A549 (cell line): ENCODE measurements around the gene ATP2A3. TPM values are rescaled to one million over a fixed set of nuclear protein-coding genes. Genes with fewer than 3 reads are reported as not detected.

ENCODE experiments used
- ATAC-seq, 2 experiments: fragments of 200-7000 bp in 1 of 2; fragments of >200 bp in 1 of 2; cut with Nextera tagmentation in 1 of 2; cut with Tn5 transposase in 1 of 2; 3 replicates each; pipeline versions ENCODE4 v1.8.0 to v1.9.1; 2018 to 2020; ENCODE audit warnings: mild to moderate bottlenecking in 1 of 2, moderate library complexity in 1 of 2
- CTCF ChIA-PET: fragments of 300-600 bp; sonication (Branson Sonifier 250); formaldehyde crosslinking; extraction: SDS; loops from one replicate; lab custom pipeline; 2021; ENCODE audit warnings: antibody characterized with exemption, inconsistent platforms; lab: Yijun Ruan, JAX
- POLR2A ChIA-PET: fragments of 350-600 bp; formaldehyde crosslinking; extraction: SDS; loops from one replicate; lab custom pipeline; 2021; ENCODE audit warnings: antibody characterized with exemption, inconsistent platforms; lab: Yijun Ruan, JAX
- DNase-seq, 2 experiments: peaks; one replicate each; pipeline versions ENCODE4 v3.0.0 to v3.0.0-alpha.2; 2011 to 2016; ENCODE audit warnings: low read depth in 1 of 2, low spot score in 1 of 2
- FAIRE-seq: peaks from 2 replicates; lab custom pipeline; 2011; peaks lifted over from hg19 to GRCh38; lab: Jason Lieb, UNC
- H3K27ac ChIP-seq, 2 experiments: fragments of >200 bp; sonication (Bioruptor Twin); formaldehyde crosslinking; 3 replicates each; pipeline ENCODE4 v1.5.1; 2016 to 2017
- H3K4me1 ChIP-seq: fragments of >200 bp; sonication (Bioruptor Twin); formaldehyde crosslinking; 3 replicates; pipeline ENCODE4 v1.6.1; 2016
- H3K4me2 ChIP-seq: fragments of >200 bp; sonication (Bioruptor Twin); formaldehyde crosslinking; 3 replicates; pipeline ENCODE4 v1.6.1; 2016
- H3K4me3 ChIP-seq: fragments of >200 bp; sonication (Bioruptor Twin); formaldehyde crosslinking; 3 replicates; pipeline ENCODE4 v1.5.1; 2016
- H3K9me3 ChIP-seq: fragments of >200 bp; sonication (Bioruptor Twin); formaldehyde crosslinking; 3 replicates; pipeline ENCODE4 v1.6.1; 2016
- CEBPB ChIP-seq, 2 experiments: fragments of >200 bp in 1 of 2; sonication (Bioruptor Twin) in 1 of 2; formaldehyde crosslinking in 1 of 2; IDR thresholded peaks; 2 replicates each; pipeline ENCODE4 v1.6.1; 2012 to 2016
- CHD4 ChIP-seq: fragments of 200-600 bp; sonication (generic); IDR thresholded peaks from 2 replicates; pipeline ENCODE4 v1.6.1; 2016; ENCODE audit warnings: antibody characterized with exemption, mild to moderate bottlenecking, borderline replicate concordance
- EHF ChIP-seq: fragments of 250-450 bp; sonication (Bioruptor Pico); IDR thresholded peaks from 2 replicates; pipeline ENCODE4 v1.5.0; 2020; ENCODE audit warnings: mild to moderate bottlenecking
- ESRRA ChIP-seq: fragments of 150-350 bp; IDR thresholded peaks from 2 replicates; pipeline ENCODE4 v1.6.1; 2014; ENCODE audit warnings: mild to moderate bottlenecking, low read length, borderline replicate concordance
- GATA3 ChIP-seq: IDR thresholded peaks from 2 replicates; pipeline ENCODE4 v1.6.1; 2012; ENCODE audit warnings: borderline replicate concordance
- HDAC2 ChIP-seq: fragments of 200-600 bp; sonication (generic); IDR thresholded peaks from 2 replicates; pipeline ENCODE4 v1.6.1; 2016
- HEYL ChIP-seq: fragments of 250-450 bp; sonication (Bioruptor Pico); IDR thresholded peaks from 2 replicates; pipeline ENCODE4 v1.8.0; 2021; ENCODE audit warnings: mild to moderate bottlenecking, moderate library complexity
- HOXA7 ChIP-seq: fragments of 250-450 bp; sonication (Bioruptor Pico); IDR thresholded peaks from 2 replicates; pipeline ENCODE4 v1.5.0; 2020; ENCODE audit warnings: mild to moderate bottlenecking, moderate library complexity
- KDM1A ChIP-seq: fragments of 200-600 bp; sonication (generic); IDR thresholded peaks from 2 replicates; pipeline ENCODE4 v1.6.1; 2016; ENCODE audit warnings: low read depth, mild to moderate bottlenecking
- NR3C1 ChIP-seq: fragments of >200 bp; sonication (Bioruptor Twin); formaldehyde crosslinking; IDR thresholded peaks from 3 replicates; pipeline ENCODE4 v1.6.1; 2017
- RCOR1 ChIP-seq: fragments of 150-350 bp; IDR thresholded peaks from 2 replicates; pipeline ENCODE4 v1.6.1; 2014; ENCODE audit warnings: antibody characterized with exemption, low read length, low read depth
- RNF2 ChIP-seq: fragments of 200-600 bp; sonication (generic); IDR thresholded peaks from 2 replicates; pipeline ENCODE4 v1.6.1; 2016; ENCODE audit warnings: low read depth, mild to moderate bottlenecking, antibody characterized with exemption, moderate library complexity, borderline replicate concordance
- SMC3 ChIP-seq: fragments of >200 bp; sonication (Bioruptor Twin); formaldehyde crosslinking; IDR thresholded peaks from 3 replicates; pipeline ENCODE4 v1.6.1; 2018; ENCODE audit warnings: inconsistent platforms
- TFCP2L1 ChIP-seq: fragments of 250-450 bp; sonication (Bioruptor Pico); IDR thresholded peaks from 2 replicates; pipeline ENCODE4 v1.5.0; 2021; ENCODE audit warnings: mild to moderate bottlenecking
- ZC3H11A ChIP-seq: fragments of 450-650 bp; IDR thresholded peaks from 2 replicates; pipeline ENCODE4 v1.6.1; 2014; ENCODE audit warnings: antibody characterized with exemption, mild to moderate bottlenecking
- WGBS: methylation state at CpG from one replicate; pipeline ENCODE4 v1.1.6; 2017; ENCODE audit errors: missing lambda C conversion rate; 5-methylcytosine and 5-hydroxymethylcytosine counted together
- polyA plus RNA-seq, 4 experiments: library from polyadenylated mRNA; depleted of rRNA in 3 of 4; stranded (reverse); fragments of >200 nt; fragmentation: RNase III in 1 of 4; extraction: RNeasy Plus Mini Kit Qiagen cat#74134 plus additional on column Dnase treatment in 1 of 4; gene quantifications; 2 replicates in 3 of 4; 3 replicates in 1 of 4; pipeline ENCODE4 v1.2.3, GENCODE V29; 2011 to 2017
- TF ChIP-seq, protein P1 (sequence below): IDR thresholded peaks from 2 replicates; pipeline ENCODE4 v1.6.1; 2012
- TF ChIP-seq, protein P2 (sequence below): IDR thresholded peaks from 2 replicates; pipeline ENCODE4 v1.6.1; 2012
- TF ChIP-seq, protein P3 (sequence below): fragments of 200-600 bp; sonication (generic); IDR thresholded peaks from 2 replicates; pipeline ENCODE4 v1.6.1; 2016; ENCODE audit warnings: antibody characterized with exemption, mild to moderate bottlenecking, moderate library complexity
- TF ChIP-seq, protein P4 (sequence below): fragments of >200 bp; sonication (Bioruptor Twin); formaldehyde crosslinking; IDR thresholded peaks from 3 replicates; pipeline ENCODE4 v1.6.1; 2016
- TF ChIP-seq, protein P5 (sequence below): fragments of 150-350 bp; IDR thresholded peaks from 2 replicates; pipeline ENCODE4 v1.6.1; 2014; ENCODE audit warnings: low read depth, mild to moderate bottlenecking, low read length
- TF ChIP-seq, protein P6 (sequence below): fragments of 250-450 bp; sonication (Bioruptor Pico); IDR thresholded peaks from 2 replicates; pipeline ENCODE4 v1.5.0; 2021; ENCODE audit warnings: mild to moderate bottlenecking, moderate library complexity, borderline replicate concordance

The ATP2A3 gene
- polyA plus RNA-seq, 2 of the 4 experiments (the other 2 are of a cell fraction): 3.1 to 5.5 TPM

DNA sequence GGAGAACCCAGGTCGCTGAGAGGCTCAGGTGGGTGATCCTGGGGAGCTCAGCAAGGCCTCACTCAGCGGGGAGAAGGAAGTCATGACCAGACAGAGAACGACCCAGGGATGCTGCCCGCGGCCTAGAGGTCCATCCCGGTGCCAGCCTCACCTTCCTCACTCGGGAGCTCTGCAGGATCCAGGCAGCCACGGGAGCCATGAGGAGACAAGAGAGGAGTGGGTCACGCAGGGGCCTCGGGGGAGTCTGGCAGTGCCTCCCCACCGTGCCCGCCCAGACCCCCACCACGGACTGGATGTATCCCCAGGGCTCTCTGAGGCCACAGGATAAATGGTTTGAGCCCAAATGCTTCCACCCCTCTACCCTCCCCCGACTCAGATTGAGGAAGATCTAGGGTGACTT is 10.7 kb downstream of the ATP2A3 start (continued):
- TF ChIP-seq, protein P1, sequence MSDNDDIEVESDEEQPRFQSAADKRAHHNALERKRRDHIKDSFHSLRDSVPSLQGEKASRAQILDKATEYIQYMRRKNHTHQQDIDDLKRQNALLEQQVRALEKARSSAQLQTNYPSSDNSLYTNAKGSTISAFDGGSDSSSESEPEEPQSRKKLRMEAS: no peak
- TF ChIP-seq EHF (CRISPR knock-in tag): no peak

DNA sequence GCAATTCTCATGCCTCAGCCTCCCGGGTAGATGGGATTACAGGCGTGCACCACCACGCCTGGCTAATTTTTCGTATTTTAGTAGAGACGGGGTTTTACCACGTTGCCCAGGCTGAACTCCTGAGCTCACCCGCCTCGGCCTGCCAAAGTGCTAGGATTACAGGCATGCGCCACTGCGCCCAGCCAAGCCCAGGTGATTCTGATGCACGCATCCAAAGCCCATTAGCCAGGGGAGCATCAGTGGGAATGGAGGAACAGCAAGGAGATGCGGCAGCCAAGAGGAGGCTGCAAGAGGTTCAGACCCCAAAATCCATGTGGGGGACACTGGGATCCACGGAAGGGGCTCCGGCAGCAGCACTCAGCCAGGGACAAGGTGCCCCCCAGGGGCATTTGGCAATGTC is 12.1 kb downstream of the ATP2A3 start:
- CTCF ChIA-PET: interaction anchor here (2.0 to 6.7 kb wide), 2 partner anchors 12 to 39 kb away, joined by 14 to 30 read pairs; partner anchors contain the start of gene ATP2A3
- no peak for FAIRE-seq
- no peak for ATAC-seq
- DNase-seq: no peak
- WGBS: 93% methylated on average over 14 of the region's 14 CpGs
- POLR2A ChIA-PET: no interaction called here
- H3K4me2 ChIP-seq: no peak overlapping the region
- no peak overlapping the region for H3K27ac ChIP-seq
- TF ChIP-seq RNF2 (no peak), HDAC2 (no peak), HEYL (CRISPR knock-in tag) (no peak), HOXA7 (CRISPR knock-in tag) (no peak), CHD4 (no peak), RCOR1 (no peak), CEBPB (IDR thresholded peaks at IDR 0.05) (no peak), KDM1A (no peak), ZC3H11A (no peak), NR3C1 (no peak), SMC3 (no peak), GATA3 (no peak)
- TF ChIP-seq, protein P2, sequence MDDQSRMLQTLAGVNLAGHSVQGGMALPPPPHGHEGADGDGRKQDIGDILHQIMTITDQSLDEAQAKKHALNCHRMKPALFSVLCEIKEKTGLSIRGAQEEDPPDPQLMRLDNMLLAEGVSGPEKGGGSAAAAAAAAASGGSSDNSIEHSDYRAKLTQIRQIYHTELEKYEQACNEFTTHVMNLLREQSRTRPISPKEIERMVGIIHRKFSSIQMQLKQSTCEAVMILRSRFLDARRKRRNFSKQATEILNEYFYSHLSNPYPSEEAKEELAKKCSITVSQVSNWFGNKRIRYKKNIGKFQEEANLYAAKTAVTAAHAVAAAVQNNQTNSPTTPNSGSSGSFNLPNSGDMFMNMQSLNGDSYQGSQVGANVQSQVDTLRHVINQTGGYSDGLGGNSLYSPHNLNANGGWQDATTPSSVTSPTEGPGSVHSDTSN: no peak
- TF ChIP-seq, protein P1: no peak
- TF ChIP-seq, protein P3, sequence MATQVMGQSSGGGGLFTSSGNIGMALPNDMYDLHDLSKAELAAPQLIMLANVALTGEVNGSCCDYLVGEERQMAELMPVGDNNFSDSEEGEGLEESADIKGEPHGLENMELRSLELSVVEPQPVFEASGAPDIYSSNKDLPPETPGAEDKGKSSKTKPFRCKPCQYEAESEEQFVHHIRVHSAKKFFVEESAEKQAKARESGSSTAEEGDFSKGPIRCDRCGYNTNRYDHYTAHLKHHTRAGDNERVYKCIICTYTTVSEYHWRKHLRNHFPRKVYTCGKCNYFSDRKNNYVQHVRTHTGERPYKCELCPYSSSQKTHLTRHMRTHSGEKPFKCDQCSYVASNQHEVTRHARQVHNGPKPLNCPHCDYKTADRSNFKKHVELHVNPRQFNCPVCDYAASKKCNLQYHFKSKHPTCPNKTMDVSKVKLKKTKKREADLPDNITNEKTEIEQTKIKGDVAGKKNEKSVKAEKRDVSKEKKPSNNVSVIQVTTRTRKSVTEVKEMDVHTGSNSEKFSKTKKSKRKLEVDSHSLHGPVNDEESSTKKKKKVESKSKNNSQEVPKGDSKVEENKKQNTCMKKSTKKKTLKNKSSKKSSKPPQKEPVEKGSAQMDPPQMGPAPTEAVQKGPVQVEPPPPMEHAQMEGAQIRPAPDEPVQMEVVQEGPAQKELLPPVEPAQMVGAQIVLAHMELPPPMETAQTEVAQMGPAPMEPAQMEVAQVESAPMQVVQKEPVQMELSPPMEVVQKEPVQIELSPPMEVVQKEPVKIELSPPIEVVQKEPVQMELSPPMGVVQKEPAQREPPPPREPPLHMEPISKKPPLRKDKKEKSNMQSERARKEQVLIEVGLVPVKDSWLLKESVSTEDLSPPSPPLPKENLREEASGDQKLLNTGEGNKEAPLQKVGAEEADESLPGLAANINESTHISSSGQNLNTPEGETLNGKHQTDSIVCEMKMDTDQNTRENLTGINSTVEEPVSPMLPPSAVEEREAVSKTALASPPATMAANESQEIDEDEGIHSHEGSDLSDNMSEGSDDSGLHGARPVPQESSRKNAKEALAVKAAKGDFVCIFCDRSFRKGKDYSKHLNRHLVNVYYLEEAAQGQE: no peak
- no peak overlapping the region for H3K4me3 ChIP-seq
- no peaks in the 10 kb centered on the region for H3K4me1 ChIP-seq
- no peaks in the 10 kb centered on the region for H3K9me3 ChIP-seq

DNA sequence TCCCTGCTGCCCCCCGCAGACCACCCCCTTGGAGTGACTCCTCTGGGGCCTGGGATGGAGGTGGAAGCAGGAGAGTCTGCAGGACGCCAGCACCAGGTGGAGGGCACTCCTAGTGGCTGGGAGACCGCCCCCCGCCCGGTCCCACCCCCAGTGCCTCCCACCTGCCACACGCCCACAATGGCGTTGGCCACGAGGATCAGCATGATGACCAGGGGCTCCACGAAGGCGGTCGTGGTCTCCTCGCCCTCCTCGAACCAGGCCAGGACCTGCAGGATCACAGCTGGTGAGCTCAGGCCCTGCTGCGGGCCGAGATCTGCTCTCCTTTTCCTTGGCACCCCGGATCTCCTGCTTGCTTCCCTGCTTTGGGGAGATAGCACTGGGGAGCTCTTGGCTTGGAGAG is 12.8 kb downstream of the ATP2A3 start:
- FAIRE-seq (no peak), ATAC-seq (no peak), DNase-seq (no peak)
- no peaks in the 10 kb centered on the region for H3K4me1 ChIP-seq
- TF ChIP-seq, protein P4, sequence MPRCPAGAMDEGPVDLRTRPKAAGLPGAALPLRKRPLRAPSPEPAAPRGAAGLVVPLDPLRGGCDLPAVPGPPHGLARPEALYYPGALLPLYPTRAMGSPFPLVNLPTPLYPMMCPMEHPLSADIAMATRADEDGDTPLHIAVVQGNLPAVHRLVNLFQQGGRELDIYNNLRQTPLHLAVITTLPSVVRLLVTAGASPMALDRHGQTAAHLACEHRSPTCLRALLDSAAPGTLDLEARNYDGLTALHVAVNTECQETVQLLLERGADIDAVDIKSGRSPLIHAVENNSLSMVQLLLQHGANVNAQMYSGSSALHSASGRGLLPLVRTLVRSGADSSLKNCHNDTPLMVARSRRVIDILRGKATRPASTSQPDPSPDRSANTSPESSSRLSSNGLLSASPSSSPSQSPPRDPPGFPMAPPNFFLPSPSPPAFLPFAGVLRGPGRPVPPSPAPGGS: no peak
- TF ChIP-seq, protein P5, sequence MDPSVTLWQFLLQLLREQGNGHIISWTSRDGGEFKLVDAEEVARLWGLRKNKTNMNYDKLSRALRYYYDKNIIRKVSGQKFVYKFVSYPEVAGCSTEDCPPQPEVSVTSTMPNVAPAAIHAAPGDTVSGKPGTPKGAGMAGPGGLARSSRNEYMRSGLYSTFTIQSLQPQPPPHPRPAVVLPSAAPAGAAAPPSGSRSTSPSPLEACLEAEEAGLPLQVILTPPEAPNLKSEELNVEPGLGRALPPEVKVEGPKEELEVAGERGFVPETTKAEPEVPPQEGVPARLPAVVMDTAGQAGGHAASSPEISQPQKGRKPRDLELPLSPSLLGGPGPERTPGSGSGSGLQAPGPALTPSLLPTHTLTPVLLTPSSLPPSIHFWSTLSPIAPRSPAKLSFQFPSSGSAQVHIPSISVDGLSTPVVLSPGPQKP: no peak
- TF ChIP-seq ESRRA: no peak
- no peak for TF ChIP-seq TFCP2L1 (CRISPR knock-in tag)
- TF ChIP-seq, protein P6, sequence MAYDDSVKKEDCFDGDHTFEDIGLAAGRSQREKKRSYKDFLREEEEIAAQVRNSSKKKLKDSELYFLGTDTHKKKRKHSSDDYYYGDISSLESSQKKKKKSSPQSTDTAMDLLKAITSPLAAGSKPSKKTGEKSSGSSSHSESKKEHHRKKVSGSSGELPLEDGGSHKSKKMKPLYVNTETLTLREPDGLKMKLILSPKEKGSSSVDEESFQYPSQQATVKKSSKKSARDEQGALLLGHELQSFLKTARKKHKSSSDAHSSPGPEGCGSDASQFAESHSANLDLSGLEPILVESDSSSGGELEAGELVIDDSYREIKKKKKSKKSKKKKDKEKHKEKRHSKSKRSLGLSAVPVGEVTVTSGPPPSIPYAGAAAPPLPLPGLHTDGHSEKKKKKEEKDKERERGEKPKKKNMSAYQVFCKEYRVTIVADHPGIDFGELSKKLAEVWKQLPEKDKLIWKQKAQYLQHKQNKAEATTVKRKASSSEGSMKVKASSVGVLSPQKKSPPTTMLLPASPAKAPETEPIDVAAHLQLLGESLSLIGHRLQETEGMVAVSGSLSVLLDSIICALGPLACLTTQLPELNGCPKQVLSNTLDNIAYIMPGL (CRISPR knock-in tag): no peak
- no peak overlapping the region for H3K4me2 ChIP-seq
- ChIA-PET POLR2A (no interaction called here), CTCF (interaction anchor here (6.7 kb wide), 1 partner anchor 13 kb away, joined by 30 read pairs; the partner anchor contains the start of gene ATP2A3)
- H3K27ac ChIP-seq: no peak overlapping the region
- WGBS: 77% methylated on average over 13 of the region's 16 CpGs
- H3K9me3 ChIP-seq: no peaks in the 10 kb centered on the region
- no peak overlapping the region for H3K4me3 ChIP-seq
